22Rv1 (cell line): ENCODE measurements around the gene PCDHGB5.
A peak's percentile ranks its signal among the peaks of the same experiment; 100 is the strongest.

Source experiments
- H3K27ac ChIP-seq: fragments of 450-650 bp; 2 replicates; pipeline ENCODE4 v1.5.1; 2017
- CTCF ChIP-seq: fragments of 450-650 bp; IDR thresholded peaks from 2 replicates; pipeline ENCODE4 v1.5.1; 2017; ENCODE audit warnings: mild to moderate bottlenecking
- ZFX ChIP-seq: fragments of 450-650 bp; IDR thresholded peaks from 2 replicates; pipeline ENCODE4 v1.6.1; 2017; ENCODE audit warnings: antibody characterized with exemption, borderline replicate concordance

Gene PCDHGB5

GRCh38 chr5:141359790-141360426 is 37.8 kb upstream of the PCDHGB5 start, which contains the start of gene PCDHGB2:
Gene PCDHGB2 (plus strand): TSS chr5:141359994. CDS start chr5:141360136, 142 bp downstream.
- TF ChIP-seq ZFX (no peak), CTCF (peak; percentile 60)
- H3K27ac ChIP-seq: no peak within 1 kb of the TSS

- H3K27ac ChIP-seq: no peak overlapping the region
- TF ChIP-seq CTCF: no peak
- no peak for TF ChIP-seq ZFX
These were observed 37.1 kb upstream of the PCDHGB5 start for GRCh38 chr5:141360685-141361084.

- TF ChIP-seq CTCF (no peak), ZFX (no peak)
- H3K27ac ChIP-seq: no peak overlapping the region
These were observed 35.0 kb upstream of the PCDHGB5 start for GRCh38 chr5:141362719-141363118.

GRCh38 chr5:141363952-141364660 is 33.6 kb upstream of the PCDHGB5 start, which contains the start of gene PCDHGA5:
Gene PCDHGA5 (plus strand): TSS chr5:141364162. CDS start chr5:141364331, 169 bp downstream.
- TF ChIP-seq CTCF (no peak), ZFX (no peak)

GRCh38 chr5:141366016-141366896 is 31.5 kb upstream of the PCDHGB5 start:
- H3K27ac ChIP-seq: no peak overlapping the region
- TF ChIP-seq ZFX (no peak), CTCF (no peak)

More at GRCh38 chr5:141363952-141364660, 33.6 kb upstream of the PCDHGB5 start, which contains the start of gene PCDHGA5:
- H3K27ac ChIP-seq: no peak within 1 kb of the TSS

GRCh38 chr5:141369994-141370848 is 27.5 kb upstream of the PCDHGB5 start, which contains the start of gene PCDHGB3:
Gene PCDHGB3 (plus strand): TSS chr5:141370242. CDS start chr5:141370395, 153 bp downstream.
- TF ChIP-seq CTCF: peak; percentile 45
- no peak for TF ChIP-seq ZFX
- H3K27ac ChIP-seq: no peak within 1 kb of the TSS
